CD8-positive, alpha-beta memory T cell (primary cell): ENCODE results near the gene ERH. TPM values are rescaled to one million over a fixed set of nuclear protein-coding genes. Genes with fewer than 3 reads are reported as not detected.
A peak's percentile ranks its signal among the peaks of the same experiment; 100 is the strongest.

Experiments used
- CTCF ChIA-PET: fragments of 350-600 bp; sonication (Branson Sonifier 250); formaldehyde crosslinking; loops from one replicate; lab custom pipeline; 2021; ENCODE audit warnings: antibody characterized with exemption; lab: Charles Lee
- POLR2A ChIA-PET: fragments of 350-600 bp; sonication (Branson Sonifier 250); formaldehyde crosslinking; loops from one replicate; lab custom pipeline; 2021; ENCODE audit warnings: antibody characterized with exemption; lab: Charles Lee
- DNase-seq, 5 donors: peaks; one replicate each; pipeline versions ENCODE4 v3.0.0 to v3.0.0-alpha.2; 2020 to 2022; ENCODE audit warnings: mixed read lengths in 1 of 5
- H3K27ac ChIP-seq: one replicate; pipeline ENCODE4 v1.7.0; 2013; ENCODE audit warnings: low read depth, mild to moderate bottlenecking, low read length, moderate library complexity
- H3K27me3 ChIP-seq: 2 replicates; pipeline ENCODE4 v1.7.0; 2013; ENCODE audit warnings: low read length, mild to moderate bottlenecking; ENCODE audit not compliant: insufficient read depth, poor library complexity, severe bottlenecking
- H3K36me3 ChIP-seq: 2 replicates; pipeline ENCODE4 v1.7.0; 2013; ENCODE audit warnings: mild to moderate bottlenecking, low read length, moderate library complexity; ENCODE audit not compliant: insufficient read depth
- H3K4me1 ChIP-seq: 2 replicates; pipeline ENCODE4 v1.7.0; 2013; ENCODE audit warnings: mild to moderate bottlenecking, low read length, moderate library complexity; ENCODE audit not compliant: insufficient read depth
- H3K4me3 ChIP-seq: 2 replicates; pipeline ENCODE4 v1.7.0; 2013; ENCODE audit warnings: mild to moderate bottlenecking, low read length
- H3K9me3 ChIP-seq: 2 replicates; pipeline ENCODE4 v1.7.0; 2013; ENCODE audit warnings: mild to moderate bottlenecking, low read length
- H3K27ac Mint-ChIP-seq, 8 donors: one replicate each; pipeline ENCODE4 v1.8.0; 2020 to 2021; ENCODE audit warnings: mixed read lengths in 8 of 8, mild to moderate bottlenecking in 6 of 8, inconsistent platforms in 3 of 8, moderate library complexity in 3 of 8
- H3K27me3 Mint-ChIP-seq, 2 donors: one replicate each; pipeline ENCODE4 v1.8.0; 2020 to 2021; ENCODE audit warnings: mixed read lengths in 2 of 2, mild to moderate bottlenecking in 1 of 2, moderate library complexity in 1 of 2
- H3K36me3 Mint-ChIP-seq, 3 donors: one replicate each; pipeline ENCODE4 v1.8.0; 2020 to 2021; ENCODE audit warnings: mixed read lengths in 3 of 3, inconsistent platforms in 1 of 3, mild to moderate bottlenecking in 1 of 3
- H3K4me1 Mint-ChIP-seq, 3 donors: one replicate each; pipeline ENCODE4 v1.8.0; 2020 to 2021; ENCODE audit warnings: mixed read lengths in 3 of 3, inconsistent platforms in 1 of 3, mild to moderate bottlenecking in 1 of 3
- H3K4me3 Mint-ChIP-seq, 7 donors: one replicate each; pipeline ENCODE4 v1.8.0; 2020 to 2021; ENCODE audit warnings: mixed read lengths in 7 of 7, mild to moderate bottlenecking in 6 of 7, moderate library complexity in 4 of 7, inconsistent platforms in 2 of 7
- H3K9me3 Mint-ChIP-seq, 5 donors: one replicate each; pipeline ENCODE4 v1.8.0; 2020 to 2022; ENCODE audit warnings: mixed read lengths in 5 of 5, mild to moderate bottlenecking in 3 of 5, moderate library complexity in 2 of 5, inconsistent platforms in 1 of 5
- polyA plus RNA-seq: library from polyadenylated mRNA; unstranded; fragments of 300-500 nt; fragmentation: Illumina TruSeq; gene quantifications from one replicate; pipeline ENCODE4 v1.2.3, GENCODE V29; 2021
- total RNA-seq, 2 experiments: library from RNA; stranded (reverse); gene quantifications; one replicate each; pipeline ENCODE4 v1.2.3, GENCODE V29; 2021

ERH gene
- total and polyA plus RNA-seq, 3 experiments from 2014 or later: 61.2 to 410 (median 406) TPM

GRCh38 chr14:69344171-69344570, 53.9 kb downstream of the ERH start:
- Mint-ChIP-seq H3K27me3 (peaks cover 19 to 32% of the 10 kb centered on the region in 2 donors), H3K4me1 (no peaks in the 10 kb centered on the region), H3K27ac (no peak overlapping the region), H3K4me3 (no peak overlapping the region), H3K9me3 (no peaks in the 10 kb centered on the region), H3K36me3 (no peaks in the 10 kb centered on the region)
- no peak for DNase-seq
- H3K36me3 ChIP-seq: no peaks in the 10 kb centered on the region
- H3K27me3 ChIP-seq: no peaks in the 10 kb centered on the region
- no peaks in the 10 kb centered on the region for H3K9me3 ChIP-seq
- no peak overlapping the region for H3K4me3 ChIP-seq
- no peak overlapping the region for H3K27ac ChIP-seq
- ChIA-PET CTCF (no interaction called here), POLR2A (no interaction called here)
- H3K4me1 ChIP-seq: no peaks in the 10 kb centered on the region

DNA sequence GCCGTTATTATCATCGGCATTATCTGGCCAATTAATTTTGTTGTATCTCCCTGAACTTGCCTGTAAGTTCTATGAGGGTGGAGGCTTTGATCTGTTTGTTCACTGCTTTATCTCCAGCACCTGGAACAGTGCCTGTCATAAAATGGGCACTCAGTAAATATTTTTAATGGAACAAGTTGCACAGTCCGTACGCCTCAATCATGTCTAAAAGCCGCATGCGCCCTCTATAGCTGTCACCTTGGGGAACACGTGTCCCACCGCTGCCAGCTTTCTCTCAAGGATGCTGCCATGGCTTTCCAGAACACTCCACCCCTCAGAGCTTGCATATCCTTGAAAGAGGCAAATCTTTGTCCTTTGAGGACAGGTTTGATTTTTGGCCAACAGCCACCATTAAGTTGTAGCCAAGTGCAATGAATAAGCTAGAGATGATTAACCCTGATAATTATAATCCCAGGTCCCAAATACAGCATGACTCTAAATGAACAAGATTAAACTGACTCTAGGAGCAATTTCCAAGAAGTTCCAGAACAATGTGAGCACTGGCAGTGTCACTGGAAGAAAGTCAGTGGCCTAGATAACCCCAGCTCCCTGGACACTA, 55.1 kb downstream of the ERH start:
- Mint-ChIP-seq H3K36me3 (no peaks in the 10 kb centered on the region), H3K27ac (no peak overlapping the region), H3K27me3 (peaks cover 19 to 29% of the 10 kb centered on the region in 2 donors), H3K4me1 (no peaks in the 10 kb centered on the region), H3K4me3 (no peak overlapping the region), H3K9me3 (no peaks in the 10 kb centered on the region)
- no peaks in the 10 kb centered on the region for H3K27me3 ChIP-seq
- no peaks in the 10 kb centered on the region for H3K9me3 ChIP-seq
- ChIA-PET CTCF (no interaction called here), POLR2A (no interaction called here)
- H3K4me1 ChIP-seq: no peaks in the 10 kb centered on the region
- no peaks in the 10 kb centered on the region for H3K36me3 ChIP-seq
- no peak overlapping the region for H3K4me3 ChIP-seq
- no peak for DNase-seq
- no peak overlapping the region for H3K27ac ChIP-seq

DNA sequence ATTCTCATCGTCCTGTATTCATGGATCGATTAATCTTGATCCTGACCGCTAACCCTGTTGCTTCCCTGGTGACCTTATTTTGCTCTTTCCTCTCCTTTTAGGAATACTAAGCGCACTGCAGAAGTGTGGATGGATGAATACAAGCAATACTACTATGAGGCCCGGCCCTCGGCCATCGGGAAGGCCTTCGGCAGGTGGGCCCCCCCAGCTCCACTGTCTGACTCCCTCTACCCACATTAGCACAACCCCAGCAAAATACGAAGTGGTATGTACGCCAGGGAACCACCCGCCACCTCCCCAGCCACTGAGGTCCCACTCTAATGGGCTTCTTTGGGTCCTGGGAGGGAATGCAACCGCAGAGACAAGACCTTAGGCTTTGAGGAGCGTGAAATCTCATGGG, 58.7 kb downstream of the ERH start:
- DNase-seq: no peak
- Histone ChIP-seq H3K27me3 (no peaks in the 10 kb centered on the region), H3K4me3 (no peak overlapping the region), H3K36me3 (no peaks in the 10 kb centered on the region), H3K9me3 (no peaks in the 10 kb centered on the region), H3K27ac (no peak overlapping the region), H3K4me1 (no peaks in the 10 kb centered on the region)
- no peak overlapping the region for H3K4me3 Mint-ChIP-seq
- peaks cover 12 to 35% of the 10 kb centered on the region in 2 donors for H3K27me3 Mint-ChIP-seq
- POLR2A ChIA-PET: no interaction called here
- CTCF ChIA-PET: no interaction called here
- no peak overlapping the region for H3K27ac Mint-ChIP-seq
- no peaks in the 10 kb centered on the region for H3K9me3 Mint-ChIP-seq
- peaks cover 0 to 5% (median 0%) of the 10 kb centered on the region in 3 donors for H3K4me1 Mint-ChIP-seq
- H3K36me3 Mint-ChIP-seq: no peaks in the 10 kb centered on the region

DNA sequence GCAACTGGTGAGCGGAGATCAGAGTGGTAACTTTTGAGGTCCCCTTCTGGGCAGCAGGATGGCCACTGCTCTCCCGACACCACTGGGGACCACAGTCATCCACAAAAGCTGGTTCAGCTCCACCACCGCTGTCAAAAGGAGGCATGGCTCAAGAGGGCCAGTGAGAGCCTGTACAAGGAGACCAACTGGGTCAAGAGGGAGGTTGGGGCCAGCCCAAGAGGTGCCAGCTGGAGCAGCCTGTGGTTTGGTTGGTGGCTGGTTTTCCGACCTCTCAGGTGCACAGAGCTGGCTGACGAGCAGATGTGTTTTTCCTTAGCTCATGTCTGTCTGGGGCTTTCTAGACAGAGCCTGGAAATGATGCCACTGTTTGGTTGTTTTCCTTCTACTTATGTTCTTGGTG, 60.1 kb downstream of the ERH start:
- H3K4me3 Mint-ChIP-seq: no peak overlapping the region
- CTCF ChIA-PET: no interaction called here

GRCh38 chr14:69335371-69335771, 62.7 kb downstream of the ERH start:
- H3K27me3 Mint-ChIP-seq: peaks cover 4 to 14% of the 10 kb centered on the region in 2 donors
- H3K27ac Mint-ChIP-seq: no peak overlapping the region
- H3K4me1 Mint-ChIP-seq: peaks cover 0 to 13% (median 0%) of the 10 kb centered on the region in 3 donors
- no peaks in the 10 kb centered on the region for H3K9me3 Mint-ChIP-seq
- H3K4me1 ChIP-seq: no peaks in the 10 kb centered on the region
- DNase-seq: peak in 1 of 5 donors; percentile 29
- H3K9me3 ChIP-seq: no peaks in the 10 kb centered on the region
- no peaks in the 10 kb centered on the region for H3K36me3 ChIP-seq
- H3K4me3 Mint-ChIP-seq: no peak overlapping the region
- no peaks in the 10 kb centered on the region for H3K27me3 ChIP-seq
- no peak overlapping the region for H3K27ac ChIP-seq
- ChIA-PET POLR2A (no interaction called here), CTCF (no interaction called here)
- H3K36me3 Mint-ChIP-seq: no peaks in the 10 kb centered on the region
- no peak overlapping the region for H3K4me3 ChIP-seq

More for the DNA sequence above, 60.1 kb downstream of the ERH start:
- Histone ChIP-seq H3K36me3 (no peaks in the 10 kb centered on the region), H3K27me3 (no peaks in the 10 kb centered on the region), H3K9me3 (no peaks in the 10 kb centered on the region), H3K4me3 (no peak overlapping the region), H3K27ac (no peak overlapping the region), H3K4me1 (no peaks in the 10 kb centered on the region)
- no peak overlapping the region for H3K27ac Mint-ChIP-seq
- no peak for DNase-seq
- peaks cover 0 to 13% (median 0%) of the 10 kb centered on the region in 3 donors for H3K4me1 Mint-ChIP-seq
- no peaks in the 10 kb centered on the region for H3K36me3 Mint-ChIP-seq
- H3K27me3 Mint-ChIP-seq: peaks cover 14 to 31% of the 10 kb centered on the region in 2 donors
- POLR2A ChIA-PET: no interaction called here
- no peaks in the 10 kb centered on the region for H3K9me3 Mint-ChIP-seq

- H3K9me3 ChIP-seq: no peaks in the 10 kb centered on the region
- H3K4me1 Mint-ChIP-seq: peaks cover 0 to 13% (median 0%) of the 10 kb centered on the region in 3 donors
- H3K9me3 Mint-ChIP-seq: no peaks in the 10 kb centered on the region
- no peaks in the 10 kb centered on the region for H3K36me3 Mint-ChIP-seq
- no peak overlapping the region for H3K27ac ChIP-seq
- peaks cover 4 to 9% of the 10 kb centered on the region in 2 donors for H3K27me3 Mint-ChIP-seq
- no peaks in the 10 kb centered on the region for H3K27me3 ChIP-seq
- no peak overlapping the region for H3K4me3 ChIP-seq
- ChIA-PET CTCF (no interaction called here), POLR2A (no interaction called here)
- H3K27ac Mint-ChIP-seq: no peak overlapping the region
- no peaks in the 10 kb centered on the region for H3K4me1 ChIP-seq
- H3K36me3 ChIP-seq: no peaks in the 10 kb centered on the region
- peak in 1 of 5 donors; percentile 27 for DNase-seq
- H3K4me3 Mint-ChIP-seq: no peak overlapping the region
Observed at GRCh38 chr14:69334576-69334975, 63.5 kb downstream of the ERH start.

DNA sequence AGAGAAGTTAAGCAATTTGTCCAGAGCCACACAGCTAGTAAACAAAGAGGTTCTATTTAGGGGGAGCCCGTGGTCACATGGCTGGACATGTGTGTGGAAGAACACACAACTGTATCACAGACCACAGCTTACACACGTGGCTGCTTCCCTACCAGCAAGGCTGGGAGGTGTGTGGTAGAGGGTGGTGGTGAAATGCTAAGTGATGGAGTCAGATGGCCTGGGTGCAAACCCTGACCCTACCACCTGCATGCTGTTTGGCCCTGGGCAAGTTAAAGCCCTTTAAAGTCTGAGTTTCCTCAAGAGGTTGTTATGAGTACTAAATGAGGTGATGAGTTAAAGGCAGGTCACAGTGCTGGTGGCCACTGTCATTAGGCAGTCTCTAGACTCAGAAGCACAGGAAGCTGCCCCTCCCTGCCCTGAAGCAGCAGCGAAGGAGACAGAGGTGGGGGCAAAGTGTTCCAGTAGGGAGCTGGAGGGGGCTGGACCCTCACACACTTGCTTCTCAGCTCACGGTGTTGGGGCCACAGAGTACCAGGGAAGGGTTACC, 64.2 kb downstream of the ERH start:
- Histone ChIP-seq H3K27me3 (no peaks in the 10 kb centered on the region), H3K4me3 (no peak overlapping the region), H3K36me3 (no peaks in the 10 kb centered on the region), H3K27ac (no peak overlapping the region), H3K9me3 (no peaks in the 10 kb centered on the region), H3K4me1 (no peaks in the 10 kb centered on the region)
- H3K4me3 Mint-ChIP-seq: peak overlapping the region in 1 of 7 donors; percentile 49
- no peaks in the 10 kb centered on the region for H3K36me3 Mint-ChIP-seq
- POLR2A ChIA-PET: no interaction called here
- H3K27me3 Mint-ChIP-seq: peaks cover 4 to 6% of the 10 kb centered on the region in 2 donors
- peak in 1 of 5 donors; percentile 8 for DNase-seq
- CTCF ChIA-PET: no interaction called here
- peak overlapping the region in 2 of 8 donors; percentile 25 to 40 for H3K27ac Mint-ChIP-seq
- H3K9me3 Mint-ChIP-seq: no peaks in the 10 kb centered on the region
- H3K4me1 Mint-ChIP-seq: peaks cover 0 to 13% (median 0%) of the 10 kb centered on the region in 3 donors

DNA sequence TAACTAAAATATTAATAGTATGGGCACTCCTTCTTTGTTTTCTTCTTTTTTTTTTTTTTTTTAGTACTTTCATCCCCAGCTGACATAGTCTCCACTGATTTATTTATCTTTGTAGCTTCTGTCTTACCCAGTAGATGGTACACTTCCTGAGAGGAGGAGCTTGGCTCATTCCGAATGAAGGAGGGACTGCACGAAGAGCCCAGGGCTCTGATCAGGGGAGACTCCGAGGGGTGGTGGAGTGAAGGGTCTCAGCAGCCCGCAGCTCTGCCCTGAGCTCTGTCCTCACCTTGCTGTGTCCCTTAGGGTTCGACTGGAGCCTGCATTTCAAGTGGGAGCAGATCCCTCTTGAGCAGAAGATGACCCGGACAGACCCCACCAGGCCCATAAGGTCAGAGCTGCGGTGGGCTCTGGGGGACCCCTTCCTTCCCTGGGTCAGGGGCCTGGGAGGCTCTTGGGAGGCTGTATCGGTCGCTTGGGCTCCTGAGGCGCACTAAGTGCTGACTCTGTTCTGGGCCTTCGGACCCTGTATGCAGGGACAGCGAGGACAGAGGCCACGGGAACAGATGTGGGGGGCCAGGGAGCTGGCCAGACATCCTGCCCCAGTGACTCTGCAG, 65.2 kb downstream of the ERH start:
- POLR2A ChIA-PET: interaction anchor here (0.6 kb wide), 1 partner anchor 13 kb away, joined by 3 read pairs; no protein-coding TSS in a partner anchor
- H3K27ac ChIP-seq: no peak overlapping the region
- no peaks in the 10 kb centered on the region for H3K27me3 ChIP-seq
- no peaks in the 10 kb centered on the region for H3K36me3 ChIP-seq
- no peak overlapping the region for H3K27ac Mint-ChIP-seq
- peaks cover 4 to 6% of the 10 kb centered on the region in 2 donors for H3K27me3 Mint-ChIP-seq
- H3K9me3 Mint-ChIP-seq: no peaks in the 10 kb centered on the region
- no peak overlapping the region for H3K4me3 Mint-ChIP-seq
- peak in 1 of 5 donors; percentile 10 for DNase-seq
- H3K36me3 Mint-ChIP-seq: no peaks in the 10 kb centered on the region
- no peaks in the 10 kb centered on the region for H3K9me3 ChIP-seq
- no peak overlapping the region for H3K4me3 ChIP-seq
- CTCF ChIA-PET: no interaction called here
- peaks cover 0 to 13% (median 0%) of the 10 kb centered on the region in 3 donors for H3K4me1 Mint-ChIP-seq
- H3K4me1 ChIP-seq: no peaks in the 10 kb centered on the region
